NCI-H524 (cell line): ENCODE data around the gene FRA10AC1.

Experiments
- DNase-seq, 2 experiments: peaks; one replicate each; lab custom pipeline; 2025; lab: John Stamatoyannopoulos, UW

FRA10AC1 gene

DNA sequence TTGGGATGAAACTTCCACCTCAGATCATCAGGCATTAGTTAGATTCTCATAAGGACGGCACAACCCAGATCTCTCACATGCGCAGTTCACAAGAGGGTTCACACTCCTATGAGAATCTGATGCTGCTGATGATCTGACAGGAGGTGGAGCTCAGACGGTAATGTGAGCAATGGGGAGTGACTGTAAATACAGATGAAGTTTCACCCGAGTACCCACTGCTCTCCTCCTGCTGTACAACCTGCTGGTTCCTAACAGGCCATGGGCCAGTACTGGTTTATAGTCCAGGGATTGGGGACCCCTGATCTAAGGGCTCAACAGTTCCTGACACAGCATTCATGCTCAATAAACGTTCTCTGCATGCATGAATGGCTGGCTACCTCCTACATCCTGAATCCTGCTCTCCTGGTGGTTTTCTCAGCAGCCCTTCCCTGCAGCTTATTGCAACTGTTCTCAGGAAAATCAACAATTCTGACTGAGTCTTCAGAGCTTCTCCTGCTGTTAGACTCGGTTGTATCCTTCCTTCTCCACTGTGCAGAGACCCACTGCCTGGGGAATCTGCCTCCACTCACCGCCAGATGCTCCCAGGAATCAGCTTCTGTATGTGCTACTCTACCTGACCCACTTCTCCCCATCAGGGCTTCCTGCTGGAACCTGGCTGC lies 72.6 kb downstream of the FRA10AC1 start:
- DNase-seq, result no peak

DNA sequence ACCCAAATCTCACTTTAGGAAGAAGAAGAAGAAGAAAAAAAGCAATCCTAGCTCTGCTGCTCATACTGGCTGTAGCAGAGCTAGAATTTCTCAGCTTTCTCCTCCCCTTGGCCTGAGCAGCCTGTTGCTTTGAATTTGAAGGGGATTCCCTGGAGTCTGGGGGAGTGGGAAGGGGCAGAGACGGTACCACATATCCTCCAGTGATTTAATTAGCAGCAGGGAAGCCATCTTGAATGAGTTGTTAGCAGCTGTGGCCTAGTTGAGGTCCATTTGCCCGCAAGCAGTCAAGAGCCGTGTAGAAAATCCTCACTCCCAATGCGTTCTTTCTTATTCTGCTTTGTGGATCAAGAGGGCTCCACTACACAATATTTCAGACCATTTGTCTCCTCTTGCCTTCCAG lies 73.5 kb downstream of the FRA10AC1 start:
- no peak for DNase-seq

DNA sequence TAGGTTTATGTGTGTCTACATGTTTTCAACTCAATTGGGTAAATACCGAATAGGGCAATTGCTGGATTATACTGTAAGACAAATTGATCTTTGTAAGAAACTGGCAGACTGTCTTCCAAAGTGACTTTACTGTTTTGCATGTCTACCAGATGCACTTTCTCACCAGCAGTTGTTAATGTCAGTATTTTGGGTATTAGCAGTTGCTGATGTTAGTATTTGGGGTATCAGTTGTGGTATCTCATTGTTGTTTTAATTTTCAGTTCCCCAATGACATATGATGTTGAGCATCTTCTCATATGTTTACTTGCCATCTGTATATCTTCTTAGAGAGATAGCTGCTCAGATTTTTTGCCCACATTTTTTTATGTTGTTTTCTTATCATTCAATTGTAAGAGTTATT lies 79.5 kb downstream of the FRA10AC1 start:
- no peak for DNase-seq

DNA sequence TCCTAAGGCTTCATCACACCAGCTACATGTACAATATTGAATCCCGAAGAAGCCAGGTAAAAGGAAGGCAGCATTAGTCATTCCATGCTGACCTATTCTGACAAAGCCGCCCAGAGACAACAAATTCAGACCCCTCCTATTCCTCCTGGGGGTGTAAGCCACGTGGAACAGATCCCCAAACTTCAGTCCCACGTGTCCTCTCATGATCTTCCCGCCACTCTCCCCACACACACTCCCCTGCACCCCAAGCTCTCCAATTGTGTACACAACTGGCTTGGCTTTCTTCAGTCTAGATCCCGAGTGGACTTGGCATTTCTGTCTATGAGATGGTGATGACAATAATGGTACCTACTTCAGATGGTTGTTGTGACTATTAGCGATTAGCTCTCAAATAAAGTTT lies 81.5 kb downstream of the FRA10AC1 start:
- no peak for DNase-seq
